ENCODE results near the gene CSH1.
"Not testable (repeated sequence)": the region's sequence is repeated elsewhere in the genome, so short reads cannot be mapped to it uniquely, and the experiment has no call there.

CSH1 gene

GRCh38 chr17:63928172-63928666 is 31.8 kb upstream of the CSH1 start:
- no peak for DNase-seq

DNA sequence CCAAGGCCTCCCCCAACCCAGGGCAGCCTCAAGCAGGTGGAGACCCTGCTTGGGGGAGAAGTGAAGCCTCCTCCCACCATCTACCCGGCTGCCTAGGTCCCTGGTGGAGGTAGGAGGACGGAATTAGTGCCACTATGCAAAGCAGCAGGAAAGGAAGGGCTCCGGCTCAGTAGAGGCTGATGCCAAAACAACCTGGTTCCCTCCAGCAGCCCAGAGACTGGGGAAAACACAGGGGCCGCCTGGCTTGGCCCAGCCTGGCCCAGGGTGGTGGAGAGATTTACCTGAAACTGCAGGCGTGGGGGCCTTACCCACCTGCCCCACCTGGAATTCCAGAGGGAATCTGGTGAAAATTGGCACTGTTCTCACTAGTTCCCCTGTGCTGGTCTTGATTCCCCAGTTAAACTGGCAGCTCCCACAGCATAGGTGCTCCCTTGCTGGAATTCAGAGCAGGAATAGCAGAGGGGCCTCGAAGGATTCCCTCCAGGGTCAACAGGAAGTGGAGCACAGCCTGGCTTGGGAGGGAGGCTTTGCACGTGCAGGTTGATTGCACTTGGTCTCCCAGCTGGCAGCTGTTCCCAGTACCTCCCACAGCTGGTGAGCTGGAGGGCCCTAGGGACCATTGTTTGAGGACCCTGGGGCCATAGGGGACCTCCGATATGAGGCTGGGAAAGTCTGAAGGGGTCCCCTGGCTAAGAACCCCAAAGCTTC is 31.2 kb upstream of the CSH1 start:
- DNase-seq = no peak

DNA sequence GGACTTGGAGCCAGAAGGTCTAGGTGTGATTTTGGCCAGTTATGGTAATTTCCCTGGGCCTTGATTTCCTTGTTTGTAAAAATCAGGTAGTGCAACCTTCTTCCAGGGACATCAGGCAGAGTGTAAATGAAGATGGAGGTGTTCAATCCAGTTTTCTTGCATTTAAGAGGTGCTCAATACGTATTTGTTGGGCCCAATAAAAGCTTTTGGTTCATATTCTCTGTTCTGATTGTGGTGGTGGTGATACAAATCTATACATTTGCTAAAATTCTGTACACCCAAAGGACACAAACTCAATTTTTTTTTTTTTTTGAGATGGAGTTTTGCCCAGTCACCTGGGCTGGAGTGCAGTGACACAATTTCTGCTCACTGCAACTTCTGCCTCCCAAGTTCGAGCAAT is 29.8 kb upstream of the CSH1 start:
- DNase-seq = no peak

DNA sequence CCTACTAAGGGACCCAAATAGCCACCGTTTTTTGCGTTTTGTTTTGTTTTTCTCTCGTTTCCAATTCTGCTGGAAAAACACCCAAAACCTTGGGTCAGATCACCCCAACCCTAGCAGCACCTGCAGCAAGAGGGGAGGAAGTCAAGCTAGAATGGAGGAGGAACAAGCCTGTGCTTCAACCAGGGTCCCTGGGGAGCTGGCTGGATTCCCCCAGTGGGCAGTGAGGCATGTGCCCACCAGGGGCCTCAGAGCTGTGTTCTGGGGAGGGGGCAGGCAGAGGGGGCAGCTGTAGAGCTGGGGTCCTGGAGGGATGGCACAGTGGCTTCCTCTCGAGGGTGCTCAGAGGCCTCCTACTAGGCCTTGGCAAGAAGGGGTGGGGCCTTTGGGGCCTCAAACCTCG is 29.2 kb upstream of the CSH1 start:
- no peak for DNase-seq

DNA sequence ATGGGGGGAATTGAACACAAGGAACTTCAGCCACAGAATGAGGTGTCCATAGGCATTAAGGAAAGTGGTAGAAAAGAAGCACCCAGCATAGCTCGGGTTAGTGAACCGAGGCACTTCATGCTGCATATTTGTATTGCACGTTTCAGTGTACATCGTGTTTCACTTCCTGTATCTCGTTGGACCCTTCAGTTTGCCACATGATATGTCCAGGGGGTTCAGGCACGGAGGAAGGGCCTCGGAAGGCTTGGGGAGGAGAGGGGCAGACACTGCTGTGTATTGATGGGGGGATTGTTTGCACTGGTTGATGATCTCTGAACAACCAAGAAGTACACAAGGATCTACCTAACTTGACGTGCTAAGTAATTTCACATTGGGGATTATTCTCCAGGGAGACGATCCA is 26.0 kb upstream of the CSH1 start:
- DNase-seq = not testable (repeated sequence)

DNA sequence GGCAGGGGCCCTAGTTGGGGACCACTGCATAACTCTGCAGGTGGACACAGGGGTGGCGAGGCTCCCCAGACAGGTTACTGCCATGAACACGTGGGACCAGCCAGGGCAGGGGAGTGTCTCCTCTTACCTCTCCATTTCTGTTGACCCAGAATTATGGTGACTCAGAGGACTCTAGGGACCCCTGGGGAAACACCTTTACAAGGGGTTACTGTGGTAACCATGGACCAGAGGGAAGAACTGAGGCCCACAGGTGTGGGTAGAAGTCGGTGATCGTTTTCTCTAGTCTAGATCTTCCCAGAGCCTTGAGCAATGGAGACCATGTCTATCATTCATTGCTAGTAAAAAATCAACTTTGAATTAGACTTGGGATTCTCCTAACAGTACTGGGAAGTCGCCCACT is 24.4 kb upstream of the CSH1 start:
- DNase-seq = not testable (repeated sequence)

GRCh38 chr17:63920050-63920449 is 23.7 kb upstream of the CSH1 start:
- not testable (repeated sequence) for DNase-seq

DNA sequence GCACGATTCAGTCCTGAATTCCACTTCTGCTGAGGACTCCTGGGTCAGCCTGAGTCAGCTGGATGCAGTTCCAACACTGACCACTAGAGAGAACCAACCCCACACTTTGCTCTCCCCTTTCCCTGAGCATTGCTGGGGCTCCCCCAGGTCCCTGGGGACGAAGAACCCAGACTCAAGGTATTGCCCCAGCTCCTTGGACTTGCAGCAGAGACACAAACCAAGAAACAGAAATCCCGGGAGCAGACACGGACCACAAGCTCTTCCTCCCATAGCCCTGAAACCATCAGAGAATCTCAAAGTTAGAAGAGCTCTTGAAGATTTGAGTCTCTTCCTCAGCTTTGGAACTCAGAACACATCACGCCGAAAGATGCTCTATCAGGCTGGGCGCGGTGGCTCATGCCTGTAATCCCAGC is 22.9 kb upstream of the CSH1 start:
- peak; percentile 5 for DNase-seq

GRCh38 chr17:63918789-63919305 is 22.5 kb upstream of the CSH1 start, which contains the start of gene GH1:
GH1 (minus strand) TSS chr17:63918839; CDS start chr17:63918776, 63 bp downstream.
- DNase-seq = not testable (repeated sequence)

- DNase-seq = no peak
Observed at GRCh38 chr17:63918305-63918704, 21.9 kb upstream of the CSH1 start.

- DNase-seq = no peak
Observed at GRCh38 chr17:63917646-63918045, 21.3 kb upstream of the CSH1 start.

- not testable (repeated sequence) for DNase-seq
Observed at GRCh38 chr17:63917206-63917605, 20.8 kb upstream of the CSH1 start.

- DNase-seq = no peak
Observed at GRCh38 chr17:63916566-63917185, 20.3 kb upstream of the CSH1 start.

DNA sequence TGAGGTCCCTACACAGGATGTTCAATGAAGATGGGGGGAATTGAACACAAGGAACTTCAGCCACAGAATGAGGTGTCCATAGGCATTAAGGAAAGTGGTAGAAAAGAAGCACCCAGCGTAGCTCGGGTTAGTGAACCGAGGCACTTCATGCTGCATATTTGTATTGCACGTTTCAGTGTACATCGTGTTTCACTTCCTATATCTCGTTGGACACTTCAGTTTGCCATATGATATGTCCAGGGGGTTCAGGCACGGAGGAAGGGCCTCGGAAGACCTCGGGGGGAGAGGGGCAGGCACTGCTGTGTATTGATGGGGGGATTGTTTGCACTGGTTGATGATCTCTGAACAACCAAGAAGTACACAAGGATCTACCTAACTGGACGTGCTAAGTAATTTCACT is 19.4 kb upstream of the CSH1 start:
- not testable (repeated sequence) for DNase-seq

GRCh38 chr17:63914471-63914870 is 18.1 kb upstream of the CSH1 start:
- no peak for DNase-seq

DNA sequence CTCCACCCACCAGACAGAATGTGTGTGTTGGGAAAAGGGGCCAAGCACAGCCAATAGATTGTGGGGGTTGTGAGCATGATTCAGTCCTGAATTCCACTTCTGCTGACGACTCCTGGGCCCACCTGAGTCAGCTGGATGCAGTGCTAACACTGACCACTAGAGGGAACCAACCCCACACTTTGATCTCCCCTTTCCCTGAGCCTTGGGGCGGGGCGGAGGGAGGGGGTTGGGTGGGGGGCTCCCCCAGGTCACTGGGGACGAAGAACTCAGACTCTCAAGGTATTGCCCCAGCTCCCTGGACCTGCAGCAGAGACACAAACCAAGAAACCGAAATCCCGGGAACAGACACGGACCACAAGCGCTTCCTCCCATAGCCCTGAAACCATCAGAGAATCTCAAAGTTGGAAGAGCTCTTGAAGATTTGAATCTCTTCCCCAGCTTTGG is 15.3 kb upstream of the CSH1 start:
- DNase-seq = no peak

DNA sequence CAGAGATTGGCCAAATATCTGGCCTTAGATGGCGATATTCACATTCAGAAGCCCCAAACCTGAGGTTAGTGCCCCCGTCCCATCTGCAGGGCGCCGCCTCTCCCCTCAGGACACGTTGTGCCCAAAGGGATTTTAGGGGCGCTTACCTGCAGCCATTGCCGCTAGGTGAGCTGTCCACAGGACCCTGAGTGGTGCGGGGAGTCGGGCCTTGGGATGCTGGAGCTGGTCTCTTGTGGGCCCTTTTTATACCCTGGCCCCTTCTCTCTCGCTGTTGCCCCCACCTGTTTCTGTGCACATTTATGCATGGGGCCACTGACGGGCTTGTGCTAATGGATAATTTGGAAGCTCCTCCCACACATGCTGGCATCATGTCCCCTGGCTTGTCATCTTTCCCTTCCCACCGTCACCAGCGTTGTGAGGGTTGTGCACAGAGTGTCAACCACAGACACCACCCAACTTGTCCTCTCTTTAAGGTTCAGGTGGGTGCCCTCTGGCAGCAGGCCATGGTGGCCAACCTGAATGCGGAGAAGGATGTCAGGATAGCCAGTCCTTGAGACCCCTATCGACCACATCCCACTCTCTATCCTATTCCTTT is 14.8 kb upstream of the CSH1 start, which contains the start of gene CSHL1:
CSHL1 (minus strand) TSS at position 218 of the 595 bp plus-strand sequence; CDS start at position 156, 62 bp downstream.
- no peak for DNase-seq

DNA sequence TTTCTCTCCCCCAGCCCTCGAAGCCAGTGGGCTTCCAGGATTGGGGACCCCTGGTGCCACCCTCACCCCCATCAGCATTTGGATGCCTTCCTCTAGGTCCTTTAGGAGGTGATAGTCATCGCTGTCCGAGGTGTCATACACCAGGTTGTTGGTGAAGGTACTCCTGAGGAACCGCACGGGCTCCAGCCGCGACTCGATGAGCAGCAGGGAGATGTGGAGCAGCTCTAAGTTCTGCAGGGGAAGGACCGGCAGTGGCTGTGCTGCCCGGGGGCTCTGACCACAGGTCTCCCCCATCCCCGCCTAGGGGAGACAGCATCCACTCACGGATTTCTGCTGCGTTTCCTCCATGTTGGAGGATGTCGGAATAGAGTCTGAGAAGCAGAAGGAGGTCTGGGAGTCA is 13.7 kb upstream of the CSH1 start:
- no peak for DNase-seq

DNA sequence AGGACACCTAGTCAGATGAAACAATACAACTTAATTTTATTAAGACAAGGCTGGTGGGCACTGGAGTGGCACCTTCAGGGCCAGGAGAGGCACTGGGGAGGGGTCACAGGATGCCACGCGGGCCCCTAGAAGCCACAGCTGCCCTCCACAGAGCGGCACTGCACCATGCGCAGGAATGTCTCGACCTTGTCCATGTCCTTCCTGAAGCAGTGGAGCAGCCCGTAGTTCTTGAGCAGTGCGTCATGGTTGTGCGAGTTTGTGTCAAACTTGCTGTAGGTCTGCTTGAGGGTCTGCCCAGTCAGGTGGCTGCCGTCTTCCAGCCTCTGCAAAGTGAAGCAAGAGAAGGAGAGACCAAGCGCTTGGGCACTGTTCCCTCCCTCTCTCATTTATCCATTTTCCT is 13.2 kb upstream of the CSH1 start:
- DNase-seq = not testable (repeated sequence)

DNA sequence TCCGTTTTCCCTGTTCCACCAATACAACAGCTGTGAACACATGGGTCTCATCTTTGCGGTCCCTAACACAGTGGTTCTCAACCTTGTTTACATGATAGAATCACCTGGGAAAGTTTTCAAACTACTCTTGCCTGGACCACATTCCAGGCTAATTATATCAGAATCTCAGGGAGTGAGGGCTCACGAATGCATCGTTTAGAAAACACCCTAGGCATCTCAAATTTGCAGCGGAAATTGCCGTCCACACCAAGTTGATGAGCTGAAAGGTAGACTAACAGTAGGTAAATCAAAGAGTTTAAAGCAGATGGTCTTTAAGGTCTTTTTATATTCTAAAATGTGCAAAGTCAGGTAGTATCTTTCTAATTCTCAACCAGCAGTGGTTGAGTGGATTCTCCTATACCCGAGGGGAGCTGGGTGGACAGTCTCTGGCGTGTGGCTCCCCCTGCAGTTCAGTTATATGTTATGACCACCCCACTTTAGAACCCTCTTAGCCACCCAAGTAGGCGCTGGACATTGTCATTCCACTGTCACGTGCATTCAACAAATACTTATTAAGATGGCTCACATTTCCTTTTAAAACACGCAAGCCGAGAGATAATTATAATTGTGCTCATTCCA is 10.9 kb upstream of the CSH1 start:
- peak; percentile 8 for DNase-seq

GRCh38 chr17:63904796-63905195 is 8.4 kb upstream of the CSH1 start:
- not testable (repeated sequence) for DNase-seq

DNA sequence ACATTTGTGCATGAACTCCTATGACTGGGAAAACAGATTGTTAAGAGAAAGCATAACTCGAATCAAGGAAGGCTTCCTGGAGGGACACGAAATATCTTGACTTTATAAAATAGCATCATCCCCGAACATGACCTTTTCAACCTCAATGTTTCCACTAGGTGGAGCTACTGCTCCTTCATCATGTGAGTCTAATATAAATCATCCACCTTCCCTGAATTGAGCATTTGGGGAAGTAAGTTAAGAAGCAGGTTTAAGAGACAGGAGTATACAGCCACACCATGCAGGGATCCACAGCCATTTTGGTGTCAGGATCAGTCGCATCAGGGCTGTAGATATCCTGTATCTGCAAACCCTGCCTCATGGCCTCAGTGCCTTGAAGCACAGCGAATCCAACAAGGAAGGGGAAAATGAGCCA is 7.4 kb upstream of the CSH1 start:
- not testable (repeated sequence) for DNase-seq

DNA sequence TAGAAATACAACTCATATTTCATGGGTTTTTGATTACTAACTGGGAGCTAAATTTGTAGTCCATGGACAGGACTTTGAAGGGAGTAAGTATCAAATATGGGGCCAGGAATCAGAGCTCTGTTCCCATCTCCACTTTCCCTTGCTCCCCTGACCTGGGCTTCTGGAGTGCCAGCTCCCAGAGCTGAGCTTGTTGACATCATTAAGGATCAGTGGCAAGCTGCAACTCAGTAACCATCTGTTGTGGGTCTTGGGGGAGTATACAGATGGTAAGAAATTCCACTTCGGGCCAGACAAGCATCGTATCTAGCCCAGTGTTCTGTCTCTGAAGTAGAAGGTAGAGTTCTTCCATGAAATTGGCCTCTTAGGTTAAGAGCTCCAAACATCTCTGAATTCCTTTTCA is 5.6 kb upstream of the CSH1 start:
- peak; percentile 86 for DNase-seq

Measured in DMS 273 treated with DMSO at 0.1 percent for 48 hours (cell line).